Measurements from ENCODE around the gene COBLL1. TPM values are rescaled to one million over a fixed set of nuclear protein-coding genes. Genes with fewer than 3 reads are reported as not detected.

Gene COBLL1
- total and polyA plus RNA-seq, 8 donors, result 11.8 to 129 (median 58.3) TPM

- no peak for DNase-seq
- intact Hi-C loops (cut with DNase I; ENCODE audit: low total_unique reads), result no loop called here
- no peaks in the 10 kb centered on the region for H3K9me3 ChIP-seq
- no peak overlapping the region for H3K4me3 ChIP-seq
- H3K4me1 ChIP-seq, result peaks cover 0 to 24% (median 5%) of the 10 kb centered on the region in 4 donors
- H3K27ac ChIP-seq, result no peak overlapping the region
- TF ChIP-seq CTCF (IDR thresholded peaks at IDR 0.05) (no peak), POLR2A (IDR thresholded peaks at IDR 0.05) (no peak)
- H3K36me3 ChIP-seq, result no peaks in the 10 kb centered on the region
- WGBS, 5 donors, result 75 to 88% (median 87%) methylated on average over 3 of the region's 3 CpGs
- no peaks in the 10 kb centered on the region for H3K27me3 ChIP-seq
Measured at GRCh38 chr2:164766954-164767320, 74.7 kb downstream of the COBLL1 start.

GRCh38 chr2:164766216-164766953 is 75.2 kb downstream of the COBLL1 start:
- no peaks in the 10 kb centered on the region for H3K27me3 ChIP-seq
- TF ChIP-seq CTCF (IDR thresholded peaks at IDR 0.05) (no peak), POLR2A (IDR thresholded peaks at IDR 0.05) (no peak), EP300 (IDR thresholded peaks at IDR 0.05) (no peak), POLR2AphosphoS5 (IDR thresholded peaks at IDR 0.05) (no peak)
- peaks cover 0 to 29% (median 7%) of the 10 kb centered on the region in 4 donors for H3K4me1 ChIP-seq
- no peak overlapping the region for H3K27ac ChIP-seq
- H3K9me3 ChIP-seq, result no peaks in the 10 kb centered on the region
- no peaks in the 10 kb centered on the region for H3K36me3 ChIP-seq
- DNase-seq, result no peak
- 87 to 91% (median 89%) methylated on average over 4 of the region's 4 CpGs for WGBS, 5 donors
- intact Hi-C loops (cut with DNase I; ENCODE audit: low total_unique reads), result no loop called here
- H3K4me3 ChIP-seq, result no peak overlapping the region

DNA sequence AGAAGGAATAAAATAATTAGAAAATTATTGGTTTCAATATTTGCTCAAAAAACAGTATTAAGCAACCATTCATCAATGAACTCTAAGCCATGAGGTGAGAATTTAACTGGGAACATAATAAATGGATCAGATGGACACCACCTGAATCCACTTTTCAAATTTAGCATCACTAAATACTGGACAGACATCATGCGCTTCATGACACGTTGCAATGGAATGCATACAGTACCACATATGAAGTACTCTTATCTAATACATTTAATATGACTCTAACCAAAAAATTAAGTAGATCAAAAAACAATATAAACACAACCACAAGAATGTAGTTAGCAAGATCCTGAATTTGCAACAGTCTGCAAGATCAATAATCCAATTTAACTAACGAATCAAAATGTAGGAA is 76.6 kb downstream of the COBLL1 start:
- TF ChIP-seq EP300 (IDR thresholded peaks at IDR 0.05) (no peak), POLR2A (IDR thresholded peaks at IDR 0.05) (no peak), POLR2AphosphoS5 (IDR thresholded peaks at IDR 0.05) (no peak), CTCF (IDR thresholded peaks at IDR 0.05) (no peak)
- 88 to 93% (median 91%) methylated on average over 3 of the region's 3 CpGs for WGBS, 5 donors
- intact Hi-C loops (cut with DNase I; ENCODE audit: low total_unique reads), result no loop called here

GRCh38 chr2:164764474-164764873 is 77.1 kb downstream of the COBLL1 start:
- H3K4me1 ChIP-seq, result peaks cover 0 to 32% (median 10%) of the 10 kb centered on the region in 4 donors
- no peak for DNase-seq
- H3K27ac ChIP-seq, result no peak overlapping the region
- TF ChIP-seq EP300 (IDR thresholded peaks at IDR 0.05) (no peak), POLR2AphosphoS5 (IDR thresholded peaks at IDR 0.05) (no peak), CTCF (IDR thresholded peaks at IDR 0.05) (no peak), POLR2A (IDR thresholded peaks at IDR 0.05) (no peak)
- H3K9me3 ChIP-seq, result no peaks in the 10 kb centered on the region
- intact Hi-C loops (cut with DNase I; ENCODE audit: low total_unique reads), result no loop called here
- no peak overlapping the region for H3K4me3 ChIP-seq
- 85 to 93% (median 90%) methylated on average over 1 of the region's 1 CpG for WGBS, 5 donors
- H3K36me3 ChIP-seq, result no peaks in the 10 kb centered on the region
- H3K27me3 ChIP-seq, result no peaks in the 10 kb centered on the region

More for the DNA sequence above, 76.6 kb downstream of the COBLL1 start:
- Histone ChIP-seq H3K36me3 (no peaks in the 10 kb centered on the region), H3K27ac (no peak overlapping the region), H3K4me1 (peaks cover 0 to 28% (median 10%) of the 10 kb centered on the region in 4 donors), H3K4me3 (no peak overlapping the region), H3K27me3 (no peaks in the 10 kb centered on the region), H3K9me3 (no peaks in the 10 kb centered on the region)
- no peak for DNase-seq
